Measurements from ENCODE around the gene MS4A4A.
"Not testable (repeated sequence)": the region's sequence is repeated elsewhere in the genome, so short reads cannot be mapped to it uniquely, and the experiment has no call there.

Gene MS4A4A

GRCh38 chr11:60301884-60302283 lies 21.4 kb downstream of the MS4A4A start:
- DNase-seq (ENCODE audit: low spot score) = not testable (repeated sequence)

- DNase-seq (ENCODE audit: low spot score) = no peak
Observed at GRCh38 chr11:60303661-60304060, 23.2 kb downstream of the MS4A4A start.

- DNase-seq (ENCODE audit: low spot score) = no peak
Observed at GRCh38 chr11:60305906-60306619, 25.6 kb downstream of the MS4A4A start.

GRCh38 chr11:60307507-60308195 lies 27.2 kb downstream of the MS4A4A start:
- no peak for DNase-seq (ENCODE audit: low spot score)

GRCh38 chr11:60310407-60310998 lies 30.0 kb downstream of the MS4A4A start:
- no peak for DNase-seq (ENCODE audit: low spot score)

GRCh38 chr11:60314635-60315321 lies 34.3 kb downstream of the MS4A4A start:
- no peak for DNase-seq (ENCODE audit: low spot score)

- no peak for DNase-seq (ENCODE audit: low spot score)
Observed at GRCh38 chr11:60315871-60316270, 35.4 kb downstream of the MS4A4A start.

- DNase-seq (ENCODE audit: low spot score) = no peak
Observed at GRCh38 chr11:60316317-60316716, 35.9 kb downstream of the MS4A4A start.

- DNase-seq (ENCODE audit: low spot score) = no peak
Observed at GRCh38 chr11:60318726-60319125, 38.3 kb downstream of the MS4A4A start.

- DNase-seq (ENCODE audit: low spot score) = no peak
Observed at GRCh38 chr11:60321051-60321450, 40.6 kb downstream of the MS4A4A start.

GRCh38 chr11:60326955-60327354 lies 46.5 kb downstream of the MS4A4A start, which contains the start of gene MS4A6E:
MS4A6E (plus strand) TSS chr11:60327255; CDS start chr11:60334896, 7,641 bp downstream.
- no peak for DNase-seq (ENCODE audit: low spot score)

- DNase-seq (ENCODE audit: low spot score) = no peak
Observed at GRCh38 chr11:60328460-60328859, 48.0 kb downstream of the MS4A4A start.

- DNase-seq (ENCODE audit: low spot score) = no peak
Observed at GRCh38 chr11:60332846-60333245, 52.4 kb downstream of the MS4A4A start.

- DNase-seq (ENCODE audit: low spot score) = peak; percentile 61
Observed at GRCh38 chr11:60334005-60334620, 53.6 kb downstream of the MS4A4A start.

- no peak for DNase-seq (ENCODE audit: low spot score)
Observed at GRCh38 chr11:60336767-60337391, 56.4 kb downstream of the MS4A4A start.

- DNase-seq (ENCODE audit: low spot score) = no peak
Observed at GRCh38 chr11:60338053-60338452, 57.6 kb downstream of the MS4A4A start.

- DNase-seq (ENCODE audit: low spot score) = no peak
Observed at GRCh38 chr11:60339356-60339755, 58.9 kb downstream of the MS4A4A start.

- no peak for DNase-seq (ENCODE audit: low spot score)
Observed at GRCh38 chr11:60343094-60343704, 62.7 kb downstream of the MS4A4A start.

GRCh38 chr11:60344146-60344545 lies 63.7 kb downstream of the MS4A4A start:
- no peak for DNase-seq (ENCODE audit: low spot score)

GRCh38 chr11:60345489-60345888 lies 65.0 kb downstream of the MS4A4A start:
- DNase-seq (ENCODE audit: low spot score) = no peak

Data from GM03348 (cell line).